Middle frontal gyrus (tissue), 1 donor: Measurements from ENCODE around the gene OR10G2.

Source experiments
- DNase-seq: peaks from one replicate; pipeline ENCODE4 v3.0.0-alpha.2; 2015; ENCODE audit warnings: low spot score; ENCODE audit errors: extremely low spot score

Gene OR10G2

DNA sequence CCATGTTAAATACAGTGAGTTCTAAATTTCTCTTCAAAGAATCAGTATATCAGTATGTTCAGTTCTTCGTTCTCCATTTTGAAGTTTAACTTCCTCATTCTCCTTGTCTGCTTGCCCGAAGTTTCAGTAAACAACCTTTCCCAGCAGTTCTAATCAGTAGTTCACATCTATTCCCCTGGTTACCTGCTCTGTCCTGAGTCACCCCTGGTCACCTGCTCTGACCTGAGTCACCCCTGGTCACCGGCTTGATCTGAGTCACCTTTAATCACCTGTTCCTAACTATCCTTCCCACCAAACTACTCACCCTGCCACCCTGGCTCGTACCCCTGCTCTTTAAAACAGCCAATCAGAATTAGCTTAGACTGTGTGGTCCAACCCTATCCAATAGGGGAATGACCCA is 45.4 kb downstream of the OR10G2 start:
- no peak for DNase-seq
